Left lung (tissue), 10 donors: ENCODE data around the gene NR3C2. TPM values are rescaled to one million over a fixed set of nuclear protein-coding genes. Genes with fewer than 3 reads are reported as not detected.

Source experiments
- ATAC-seq: fragments of 200-7000 bp; cut with Tn5 transposase; one replicate; pipeline ENCODE4 v1.9.1; 2020; ENCODE audit warnings: moderate library complexity
- DNase-seq, 4 donors: peaks; one replicate each; pipeline ENCODE4 v3.0.0-alpha.2; 2013 to 2020
- H3K27ac ChIP-seq, 2 donors: fragments of 200-600 bp; sonication (generic) in 1 of 2; one replicate each; pipeline versions ENCODE4 v1.5.0 to v1.8.0; 2020 to 2021
- H3K27me3 ChIP-seq, 2 donors: fragments of 200-600 bp; sonication (generic) in 1 of 2; one replicate each; pipeline versions ENCODE4 v1.5.0 to v1.8.0; 2020 to 2021
- H3K36me3 ChIP-seq, 2 donors: fragments of 200-600 bp; sonication (generic) in 1 of 2; one replicate each; pipeline versions ENCODE4 v1.5.0 to v1.8.0; 2020 to 2021
- H3K4me1 ChIP-seq, 2 donors: fragments of 200-600 bp; one replicate each; pipeline ENCODE4 v1.8.0; 2021
- H3K4me3 ChIP-seq, 2 donors: fragments of 200-600 bp; sonication (generic) in 1 of 2; one replicate each; pipeline versions ENCODE4 v1.5.0 to v1.8.0; 2020 to 2021; ENCODE audit warnings: mild to moderate bottlenecking in 1 of 2
- H3K9me3 ChIP-seq, 2 donors: fragments of 200-600 bp; sonication (generic) in 1 of 2; one replicate each; pipeline versions ENCODE4 v1.5.0 to v1.8.0; 2020 to 2021
- intact Hi-C, 2 donors: fragments of 100-400 bp; cut with DNase I; formaldehyde crosslinking; loops; one replicate each; pipeline versions ENCODE4 v1.11.2 to v1.14.2; 2022
- polyA plus RNA-seq, 6 donors: library from polyadenylated mRNA; unstranded; fragments of 120-200 nt; gene quantifications; one replicate each; pipeline ENCODE4 v1.2.1, GENCODE V29; 2013; ENCODE audit not compliant: insufficient read length in 6 of 6
- total RNA-seq, 2 donors: library from RNA; stranded (reverse); fragmentation: NEBNext Ultra II Directional; extraction: Animal tissue kit (Norgen Biotek cat#: 25700); gene quantifications; one replicate each; pipeline ENCODE4 v1.2.1, GENCODE V29; 2021
- TF ChIP-seq, protein P1 (sequence below), 2 donors: fragments of 200-600 bp; sonication (generic) in 1 of 2; IDR thresholded peaks; one replicate each; pipeline versions ENCODE4 v1.5.0 to v1.8.0; 2021; ENCODE audit warnings: antibody characterized with exemption in 2 of 2
- donor health status: DM: no; HTN: yes; CAD: no.
- donor health status: DM: no; HTN: no; CAD: no.

Gene NR3C2
- total and polyA plus RNA-seq, 8 donors: 13.1 to 25.0 (median 17.0) TPM

DNA sequence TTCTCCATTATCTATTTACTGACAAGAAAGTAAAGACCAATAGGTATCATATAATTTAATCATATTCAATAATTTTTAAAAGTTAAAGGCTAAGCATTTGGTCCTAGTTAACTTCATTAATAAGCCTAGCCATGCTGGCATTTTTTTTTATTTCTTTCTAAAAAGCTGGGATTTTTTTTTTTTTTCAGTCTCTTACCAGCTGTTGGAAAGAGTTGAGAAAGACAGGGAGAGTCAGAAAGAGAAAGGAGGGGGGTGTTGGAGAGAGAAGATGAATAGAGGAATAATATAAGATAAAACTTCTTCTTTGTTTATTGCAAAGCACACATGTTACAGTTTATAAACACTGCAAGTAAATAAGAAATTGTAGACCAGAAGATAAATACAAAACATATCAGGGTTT, 5.9 kb upstream of the NR3C2 start:
- ATAC-seq: no peak
- no peak overlapping the region for H3K4me3 ChIP-seq
- intact Hi-C loops: no loop called here
- no peaks in the 10 kb centered on the region for H3K9me3 ChIP-seq
- H3K27me3 ChIP-seq: peaks cover 0 to 55% of the 10 kb centered on the region in 2 donors
- TF ChIP-seq, protein P1, sequence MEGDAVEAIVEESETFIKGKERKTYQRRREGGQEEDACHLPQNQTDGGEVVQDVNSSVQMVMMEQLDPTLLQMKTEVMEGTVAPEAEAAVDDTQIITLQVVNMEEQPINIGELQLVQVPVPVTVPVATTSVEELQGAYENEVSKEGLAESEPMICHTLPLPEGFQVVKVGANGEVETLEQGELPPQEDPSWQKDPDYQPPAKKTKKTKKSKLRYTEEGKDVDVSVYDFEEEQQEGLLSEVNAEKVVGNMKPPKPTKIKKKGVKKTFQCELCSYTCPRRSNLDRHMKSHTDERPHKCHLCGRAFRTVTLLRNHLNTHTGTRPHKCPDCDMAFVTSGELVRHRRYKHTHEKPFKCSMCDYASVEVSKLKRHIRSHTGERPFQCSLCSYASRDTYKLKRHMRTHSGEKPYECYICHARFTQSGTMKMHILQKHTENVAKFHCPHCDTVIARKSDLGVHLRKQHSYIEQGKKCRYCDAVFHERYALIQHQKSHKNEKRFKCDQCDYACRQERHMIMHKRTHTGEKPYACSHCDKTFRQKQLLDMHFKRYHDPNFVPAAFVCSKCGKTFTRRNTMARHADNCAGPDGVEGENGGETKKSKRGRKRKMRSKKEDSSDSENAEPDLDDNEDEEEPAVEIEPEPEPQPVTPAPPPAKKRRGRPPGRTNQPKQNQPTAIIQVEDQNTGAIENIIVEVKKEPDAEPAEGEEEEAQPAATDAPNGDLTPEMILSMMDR (IDR thresholded peaks at IDR 0.05): no peak
- no peak for DNase-seq
- no peaks in the 10 kb centered on the region for H3K36me3 ChIP-seq
- H3K27ac ChIP-seq: no peak overlapping the region
- peaks cover 0 to 17% of the 10 kb centered on the region in 2 donors for H3K4me1 ChIP-seq

DNA sequence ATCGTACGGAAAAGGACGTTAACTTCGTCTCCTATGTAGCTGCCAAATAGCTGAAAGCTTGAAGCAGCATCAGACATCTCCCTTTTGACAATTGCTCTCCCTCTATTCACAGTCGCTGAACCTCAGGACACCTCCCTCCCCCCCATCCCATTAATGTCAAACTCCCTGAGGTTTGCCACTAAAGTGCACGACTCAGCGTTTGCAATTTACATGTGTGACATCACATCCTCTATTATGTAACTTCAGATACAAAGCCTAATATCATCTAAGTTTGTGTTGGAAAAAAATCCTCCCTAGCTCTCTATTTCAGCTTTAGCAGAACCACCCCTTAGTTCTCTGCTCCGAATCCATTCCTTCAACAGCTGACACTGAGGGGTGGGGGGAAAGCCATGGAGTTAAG, 5.5 kb upstream of the NR3C2 start:
- DNase-seq (peak in 1 of 4 donors; percentile 39), ATAC-seq (no peak)
- Histone ChIP-seq H3K27me3 (peaks cover 0 to 59% of the 10 kb centered on the region in 2 donors), H3K36me3 (no peaks in the 10 kb centered on the region), H3K27ac (no peak overlapping the region), H3K4me3 (no peak overlapping the region), H3K4me1 (peaks cover 0 to 17% of the 10 kb centered on the region in 2 donors), H3K9me3 (no peaks in the 10 kb centered on the region)
- TF ChIP-seq, protein P1 (IDR thresholded peaks at IDR 0.05): no peak
- intact Hi-C loops: no loop called here

DNA sequence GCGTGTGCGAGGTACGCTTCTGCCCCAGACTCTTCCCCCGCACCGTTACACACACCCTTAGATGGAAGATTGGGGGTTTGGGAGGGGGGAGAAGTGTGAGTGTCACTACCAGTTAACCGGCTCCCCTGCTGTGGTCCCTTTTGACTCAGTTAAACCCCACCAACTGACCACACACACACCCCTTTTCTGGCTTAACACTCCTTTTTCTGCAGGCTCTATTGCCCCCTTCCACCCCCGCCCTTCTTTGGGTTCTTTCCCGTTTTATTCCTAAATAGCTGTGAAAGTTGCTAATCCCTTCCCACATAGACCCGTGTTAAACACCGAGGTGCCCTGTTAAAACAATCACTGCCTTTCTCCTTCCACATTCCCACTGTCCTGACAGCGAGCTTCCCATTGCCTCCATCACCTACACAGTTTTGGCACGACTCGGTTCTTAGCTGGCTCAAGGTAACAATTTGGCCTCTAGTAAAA, 3.7 kb upstream of the NR3C2 start:
- TF ChIP-seq, protein P1 (IDR thresholded peaks at IDR 0.05): no peak
- peak overlapping the region in 1 of 2 donors; percentile 52 for H3K27ac ChIP-seq
- H3K4me3 ChIP-seq: peak overlapping the region; percentile 69 to 82
- intact Hi-C loops: no loop called here
- peaks cover 0 to 77% of the 10 kb centered on the region in 2 donors for H3K27me3 ChIP-seq
- H3K36me3 ChIP-seq: no peaks in the 10 kb centered on the region
- no peak for ATAC-seq
- H3K4me1 ChIP-seq: peaks cover 0 to 17% of the 10 kb centered on the region in 2 donors
- H3K9me3 ChIP-seq: no peaks in the 10 kb centered on the region
- no peak for DNase-seq

DNA sequence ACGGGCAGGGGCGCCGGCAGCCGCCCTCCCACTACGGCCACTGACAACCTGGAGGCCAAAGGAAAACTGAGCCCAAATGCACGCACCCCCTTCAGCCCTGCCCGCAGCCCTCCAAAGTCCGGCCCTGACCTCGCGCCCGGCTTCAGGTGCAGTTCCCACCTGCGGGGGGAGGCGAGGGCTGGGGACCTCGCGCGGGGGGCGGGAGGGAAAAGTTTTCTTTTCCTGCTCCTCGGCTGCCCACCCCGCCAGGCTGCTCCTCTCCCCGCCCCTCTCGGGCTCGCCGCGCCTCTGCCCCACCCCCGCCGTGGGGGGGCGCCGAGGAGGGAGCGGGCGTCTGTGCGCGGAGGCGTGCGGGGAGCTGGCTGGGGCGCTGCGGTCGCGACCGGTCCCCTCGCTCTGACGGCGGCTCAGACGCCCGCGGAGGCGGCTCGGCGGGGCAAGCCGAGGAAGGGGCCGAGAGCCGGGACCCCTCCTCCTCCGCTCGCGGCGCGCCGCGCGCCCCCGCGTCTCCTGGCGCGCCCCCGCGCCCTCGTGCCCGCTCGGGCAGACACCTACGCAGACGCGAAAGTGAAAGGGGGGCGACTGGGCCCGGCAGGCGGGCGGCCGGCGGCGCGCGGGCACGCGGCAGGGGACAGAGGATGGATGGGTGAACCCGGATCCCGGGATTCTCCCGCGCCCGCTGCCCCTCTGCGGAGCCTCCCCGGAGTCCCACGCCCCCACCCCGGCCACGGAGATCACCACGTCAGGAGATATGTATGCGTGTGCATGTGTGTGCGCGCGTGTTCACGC, 3.1 kb upstream of the NR3C2 start:
- peak; percentile 42 to 86 (median 54) for DNase-seq

More for the DNA sequence above, 3.1 kb upstream of the NR3C2 start:
- H3K27me3 ChIP-seq: peaks cover 0 to 83% of the 10 kb centered on the region in 2 donors
- ATAC-seq: peak; percentile 26
- H3K27ac ChIP-seq: peak overlapping the region in 1 of 2 donors; percentile 52
- TF ChIP-seq, protein P1 (IDR thresholded peaks at IDR 0.05): no peak
- no peaks in the 10 kb centered on the region for H3K9me3 ChIP-seq
- no peaks in the 10 kb centered on the region for H3K36me3 ChIP-seq
- peaks cover 0 to 17% of the 10 kb centered on the region in 2 donors for H3K4me1 ChIP-seq
- peak overlapping the region; percentile 69 to 82 for H3K4me3 ChIP-seq
- intact Hi-C loops: no loop called here
